Endothelial cell of umbilical vein (primary cell): ENCODE data around the gene VEPH1. TPM values are rescaled to one million over a fixed set of nuclear protein-coding genes. Genes with fewer than 3 reads are reported as not detected.
A peak's percentile ranks its signal among the peaks of the same experiment; 100 is the strongest.

Experiments
- BruUV-seq: library from RNA; stranded (reverse); fragments of 400-500 nt; replicated peaks from 2 replicates; lab custom pipeline; 2021; lab: Mats Ljungman, UMichigan
- CTCF ChIA-PET: fragments of 300-600, 350-600 bp; sonication (Branson Sonifier 250); formaldehyde crosslinking; loops from one replicate; lab custom pipeline; 2021; ENCODE audit warnings: antibody characterized with exemption, inconsistent platforms; lab: Charles Lee
- POLR2A ChIA-PET: fragments of 300-600, 350-600 bp; sonication (Branson Sonifier 250); formaldehyde crosslinking; loops from one replicate; lab custom pipeline; 2021; ENCODE audit warnings: antibody characterized with exemption, inconsistent platforms; lab: Charles Lee
- DNase-seq: peaks from one replicate; pipeline ENCODE4 v3.0.0-alpha.2; 2011; ENCODE audit warnings: low read depth, low spot score
- FAIRE-seq: peaks from 2 replicates; lab custom pipeline; 2011; peaks lifted over from hg19 to GRCh38; lab: Jason Lieb, UNC
- H2AFZ ChIP-seq: 2 replicates; pipeline ENCODE4 v1.6.0; 2012; ENCODE audit warnings: low read depth, low read length, control low read depth, inconsistent platforms
- H3K27ac ChIP-seq: 2 replicates; pipeline ENCODE4 v1.5.1; 2011; ENCODE audit warnings: low read depth, mild to moderate bottlenecking, control low read depth, low read length, moderate library complexity; ENCODE audit not compliant: insufficient read depth
- H3K27me3 ChIP-seq, 2 experiments: 2 replicates each; pipeline versions ENCODE4 v1.6.0 to v1.6.1; 2011; ENCODE audit warnings: low read length in 2 of 2, mixed read lengths in 1 of 2; ENCODE audit not compliant: control insufficient read depth in 2 of 2, insufficient read depth in 2 of 2
- H3K36me3 ChIP-seq, 2 experiments: 2 replicates in 1 of 2; 3 replicates in 1 of 2; pipeline ENCODE4 v1.5.1; 2011; ENCODE audit warnings: low read length in 2 of 2, mild to moderate bottlenecking in 1 of 2, moderate library complexity in 1 of 2; ENCODE audit not compliant: control insufficient read depth in 2 of 2, insufficient read depth in 2 of 2; ENCODE audit errors: extremely low read depth in 1 of 2
- H3K4me1 ChIP-seq: 3 replicates; pipeline ENCODE4 v1.5.1; 2011; ENCODE audit warnings: mild to moderate bottlenecking, low read length; ENCODE audit not compliant: control insufficient read depth, insufficient read depth; ENCODE audit errors: extremely low read depth
- H3K4me2 ChIP-seq: 2 replicates; pipeline ENCODE4 v1.6.1; 2011; ENCODE audit warnings: low read length, control low read depth, mixed read lengths; ENCODE audit not compliant: insufficient read depth
- H3K4me3 ChIP-seq, 3 experiments: fragments of 200-600 bp in 1 of 3; sonication (generic), shearing (Covaris generic) in 1 of 3; replicated peaks in 1 of 3; 2 replicates each; pipeline ENCODE4 v1.5.1; 2011 to 2016; ENCODE audit warnings: control low read depth in 3 of 3, low read length in 3 of 3, mild to moderate bottlenecking in 2 of 3, inconsistent platforms in 1 of 3, low read depth in 1 of 3, moderate library complexity in 1 of 3; ENCODE audit not compliant: insufficient read depth in 1 of 3
- H3K79me2 ChIP-seq: 2 replicates; pipeline ENCODE4 v1.6.0; 2012; ENCODE audit warnings: low read length, inconsistent platforms; ENCODE audit not compliant: control insufficient read depth, insufficient read depth
- H3K9ac ChIP-seq: replicated peaks from 2 replicates; pipeline ENCODE3; 2011; ENCODE audit warnings: low read length, control low read depth; ENCODE audit not compliant: insufficient read depth; ENCODE audit errors: extremely low read depth
- H3K9me1 ChIP-seq: replicated peaks from 3 replicates; pipeline ENCODE4 v1.6.0; 2011; ENCODE audit warnings: mild to moderate bottlenecking, low read length; ENCODE audit not compliant: control insufficient read depth, insufficient read depth; ENCODE audit errors: extremely low read depth
- H3K9me3 ChIP-seq: replicated peaks from 2 replicates; pipeline ENCODE4 v1.5.1; 2012; ENCODE audit warnings: low read length, inconsistent platforms; ENCODE audit not compliant: control insufficient read depth, insufficient read depth
- H4K20me1 ChIP-seq: replicated peaks from 2 replicates; pipeline ENCODE3; 2011; ENCODE audit warnings: mild to moderate bottlenecking, low read length; ENCODE audit not compliant: control insufficient read depth, insufficient read depth; ENCODE audit errors: extremely low read depth
- CTCF ChIP-seq, 2 donors: IDR thresholded peaks; 1 replicate in 1 of 2; 2 replicates in 1 of 2; pipeline ENCODE4 v1.5.1; 2011; ENCODE audit warnings: low read length in 2 of 2, mild to moderate bottlenecking in 2 of 2, moderate library complexity in 2 of 2, control low read depth in 1 of 2, inconsistent platforms in 1 of 2, low read depth in 1 of 2; ENCODE audit not compliant: insufficient read depth in 1 of 2; ENCODE audit errors: extremely low read depth in 1 of 2
- EZH2 ChIP-seq: IDR thresholded peaks from 2 replicates; pipeline ENCODE4 v1.6.1; 2012; ENCODE audit warnings: borderline replicate concordance, low read depth, mild to moderate bottlenecking, moderate library complexity, low read length, inconsistent platforms; ENCODE audit not compliant: severe bottlenecking
- FOS ChIP-seq: IDR thresholded peaks from 2 replicates; pipeline ENCODE4 v1.6.1; 2011; ENCODE audit warnings: mild to moderate bottlenecking, low read length, moderate library complexity, borderline replicate concordance; ENCODE audit not compliant: insufficient read depth
- GATA2 ChIP-seq: IDR thresholded peaks from 2 replicates; pipeline ENCODE4 v1.7.0; 2011; ENCODE audit warnings: low read depth, mild to moderate bottlenecking, moderate library complexity, mixed read lengths, low read length; ENCODE audit not compliant: insufficient read length, insufficient read depth
- JUN ChIP-seq: IDR thresholded peaks from 2 replicates; pipeline ENCODE4 v1.6.1; 2011; ENCODE audit warnings: borderline replicate concordance, low read depth; ENCODE audit not compliant: insufficient read length, insufficient read depth
- MYC ChIP-seq: IDR thresholded peaks from one replicate; pipeline ENCODE4 v1.6.1; 2011; ENCODE audit warnings: mild to moderate bottlenecking, low read depth, low read length
- POLR2A ChIP-seq: IDR thresholded peaks from 2 replicates; pipeline ENCODE4 v1.6.1; 2012; ENCODE audit warnings: low read depth, mild to moderate bottlenecking, control low read depth, low read length
- POLR2AphosphoS5 ChIP-seq: IDR thresholded peaks from 2 replicates; pipeline ENCODE4 v1.6.1; 2012; ENCODE audit warnings: low read depth, mild to moderate bottlenecking, control low read depth, low read length, moderate library complexity; ENCODE audit not compliant: insufficient read depth
- dilution Hi-C: fragments of 300-500 bp; cut with MboI; formaldehyde crosslinking; loops from one replicate; pipeline ENCODE4 v1.15.0; 2019; ENCODE audit warnings: low sequenced_read_pairs; ENCODE audit not compliant: extremely low pct_ligation_motif_present
- intact Hi-C: fragments of 100-400 bp; cut with micrococcal nuclease; formaldehyde crosslinking; loops from one replicate; pipeline ENCODE4 v1.10.0; 2022
- polyA plus RNA-seq, 4 experiments: library from polyadenylated mRNA; depleted of rRNA in 3 of 4; stranded (reverse) in 3 of 4; unstranded in 1 of 4; fragments of >200 nt; gene quantifications; 2 replicates each; pipeline versions ENCODE4 v1.2.1 to v1.2.3, GENCODE V29; 2011 to 2012; ENCODE audit warnings: missing spikeins in 1 of 4
- total RNA-seq: library from RNA; stranded (reverse); gene quantifications from 2 replicates; pipeline ENCODE4 v1.2.3, GENCODE V29; 2021
- TF ChIP-seq, protein P1 (sequence below): IDR thresholded peaks from 2 replicates; pipeline ENCODE4 v1.6.1; 2011; ENCODE audit not compliant: insufficient read depth, insufficient read length

The VEPH1 gene
- total and polyA plus RNA-seq, 2 donors (not counting 3 experiments of a cell fraction or from before 2014, with no cell fraction given) = 42.9 to 136 TPM

GRCh38 chr3:157549498-157549897 is 46.3 kb upstream of the VEPH1 start:
- Histone ChIP-seq H3K36me3 (no peaks in the 10 kb centered on the region), H3K9me3 (no peaks in the 10 kb centered on the region), H3K79me2 (no peaks in the 10 kb centered on the region), H3K9me1 (no peaks in the 10 kb centered on the region), H3K9ac (no peak overlapping the region), H3K4me3 (no peak overlapping the region), H3K27me3 (no peaks in the 10 kb centered on the region), H3K4me1 (no peaks in the 10 kb centered on the region), H3K4me2 (no peak overlapping the region), H3K27ac (no peak overlapping the region), H2AFZ (no peak overlapping the region), H4K20me1 (no peaks in the 10 kb centered on the region)
- BruUV-seq = no TSS peak
- intact Hi-C loops (no loop called here), dilution Hi-C loops (no loop called here)
- ChIA-PET CTCF (interaction anchor here (2.9 kb wide), 1 partner anchor 57 kb away, joined by 8 read pairs; no protein-coding TSS in a partner anchor), POLR2A (no interaction called here)
- DNase-seq (no peak), FAIRE-seq (no peak)
- TF ChIP-seq GATA2 (no peak), EZH2 (no peak), POLR2AphosphoS5 (no peak), MYC (no peak), POLR2A (no peak), FOS (no peak)

GRCh38 chr3:157544501-157545130 is 41.4 kb upstream of the VEPH1 start:
- Histone ChIP-seq H3K4me2 (no peak overlapping the region), H4K20me1 (no peaks in the 10 kb centered on the region), H3K79me2 (no peaks in the 10 kb centered on the region), H3K4me3 (no peak overlapping the region), H3K27ac (no peak overlapping the region), H3K9ac (no peak overlapping the region), H3K9me3 (peaks cover 2% of the 10 kb centered on the region), H2AFZ (no peak overlapping the region), H3K36me3 (no peaks in the 10 kb centered on the region), H3K9me1 (no peaks in the 10 kb centered on the region), H3K27me3 (no peaks in the 10 kb centered on the region), H3K4me1 (peaks cover 4% of the 10 kb centered on the region)
- DNase-seq = no peak
- ChIA-PET CTCF (interaction anchor here (0.7 to 6.0 kb wide), 3 partner anchors 12 to 62 kb away, joined by 3 to 90 read pairs (median 45); no protein-coding TSS in a partner anchor), POLR2A (interaction anchor here (0.7 kb wide), 1 partner anchor 26 kb away, joined by 3 read pairs; no protein-coding TSS in a partner anchor)
- intact Hi-C loops = no loop called here
- no peak for FAIRE-seq
- dilution Hi-C loops = no loop called here
- TF ChIP-seq EZH2 (no peak), POLR2A (no peak), MYC (no peak), FOS (no peak), JUN (no peak), POLR2AphosphoS5 (no peak), CTCF (IDR thresholded peaks at IDR 0.05; ENCODE audit: extremely low read depth in 1 of 2, insufficient read depth in 1 of 2, low read depth in 1 of 2, low read length in 2 of 2) (no peak), GATA2 (no peak)
- TF ChIP-seq, protein P1, sequence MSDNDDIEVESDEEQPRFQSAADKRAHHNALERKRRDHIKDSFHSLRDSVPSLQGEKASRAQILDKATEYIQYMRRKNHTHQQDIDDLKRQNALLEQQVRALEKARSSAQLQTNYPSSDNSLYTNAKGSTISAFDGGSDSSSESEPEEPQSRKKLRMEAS = no peak
- TSS peak; percentile 14 for BruUV-seq
